GM12865 (cell line): ENCODE results near the gene SIAH3.

Source experiments
- DNase-seq: peaks from one replicate; pipeline ENCODE4 v3.0.0; 2010; ENCODE audit warnings: low read depth
- H3K4me3 ChIP-seq: 2 replicates; pipeline ENCODE4 v1.5.1; 2011; ENCODE audit warnings: mild to moderate bottlenecking, low read depth, low read length, control low read depth
- TF ChIP-seq, protein P1 (sequence below): IDR thresholded peaks from 2 replicates; pipeline ENCODE4 v1.5.1; 2011; ENCODE audit warnings: low read length, control low read depth, low read depth, inconsistent platforms; ENCODE audit not compliant: insufficient read depth; ENCODE audit errors: missing control alignments

SIAH3 gene

DNA sequence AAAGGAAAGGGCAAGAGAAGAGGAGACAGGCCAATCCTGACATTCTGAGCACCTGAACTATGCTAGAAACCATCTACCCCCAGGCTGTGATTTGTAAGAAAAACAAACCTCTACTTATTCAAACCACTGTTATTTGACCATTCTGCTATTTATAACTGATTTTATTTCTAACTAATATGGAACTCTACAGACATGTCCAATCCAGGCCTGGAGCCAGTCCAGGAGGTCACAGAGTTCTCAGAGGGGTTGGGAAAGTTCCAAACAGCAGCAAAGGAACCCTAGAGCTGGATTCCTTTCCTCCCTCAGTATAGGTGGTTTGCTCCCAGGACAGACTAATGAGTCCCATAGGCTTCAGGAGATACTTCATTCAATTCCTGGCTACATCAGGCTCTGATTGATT lies 24.2 kb downstream of the SIAH3 start:
- H3K4me3 ChIP-seq, result no peak overlapping the region

DNA sequence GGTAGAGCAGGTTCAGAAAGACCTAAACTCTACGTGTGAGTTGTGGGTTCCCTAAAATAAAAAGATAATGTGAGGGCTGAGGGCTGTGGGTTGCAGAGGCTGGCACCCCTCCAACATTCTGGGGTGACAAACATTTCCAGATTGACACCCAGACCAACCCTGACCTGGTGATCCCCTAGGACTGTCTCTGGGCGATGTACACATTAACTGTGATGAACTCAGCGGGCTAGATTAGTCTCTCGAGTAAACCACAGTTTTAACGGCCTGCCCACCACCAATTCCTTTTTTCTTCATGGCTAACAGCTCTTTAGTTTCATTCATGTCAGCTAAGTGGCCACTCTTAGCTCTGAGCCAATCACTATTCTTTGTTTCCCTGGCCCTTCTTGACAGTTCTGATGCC lies 24.8 kb downstream of the SIAH3 start:
- DNase-seq, result peak; percentile 64
- no peak overlapping the region for H3K4me3 ChIP-seq
- TF ChIP-seq, protein P1, sequence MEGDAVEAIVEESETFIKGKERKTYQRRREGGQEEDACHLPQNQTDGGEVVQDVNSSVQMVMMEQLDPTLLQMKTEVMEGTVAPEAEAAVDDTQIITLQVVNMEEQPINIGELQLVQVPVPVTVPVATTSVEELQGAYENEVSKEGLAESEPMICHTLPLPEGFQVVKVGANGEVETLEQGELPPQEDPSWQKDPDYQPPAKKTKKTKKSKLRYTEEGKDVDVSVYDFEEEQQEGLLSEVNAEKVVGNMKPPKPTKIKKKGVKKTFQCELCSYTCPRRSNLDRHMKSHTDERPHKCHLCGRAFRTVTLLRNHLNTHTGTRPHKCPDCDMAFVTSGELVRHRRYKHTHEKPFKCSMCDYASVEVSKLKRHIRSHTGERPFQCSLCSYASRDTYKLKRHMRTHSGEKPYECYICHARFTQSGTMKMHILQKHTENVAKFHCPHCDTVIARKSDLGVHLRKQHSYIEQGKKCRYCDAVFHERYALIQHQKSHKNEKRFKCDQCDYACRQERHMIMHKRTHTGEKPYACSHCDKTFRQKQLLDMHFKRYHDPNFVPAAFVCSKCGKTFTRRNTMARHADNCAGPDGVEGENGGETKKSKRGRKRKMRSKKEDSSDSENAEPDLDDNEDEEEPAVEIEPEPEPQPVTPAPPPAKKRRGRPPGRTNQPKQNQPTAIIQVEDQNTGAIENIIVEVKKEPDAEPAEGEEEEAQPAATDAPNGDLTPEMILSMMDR, result no peak

More for the DNA sequence above, 24.2 kb downstream of the SIAH3 start:
- no peak for DNase-seq
- TF ChIP-seq, protein P1, result no peak

DNA sequence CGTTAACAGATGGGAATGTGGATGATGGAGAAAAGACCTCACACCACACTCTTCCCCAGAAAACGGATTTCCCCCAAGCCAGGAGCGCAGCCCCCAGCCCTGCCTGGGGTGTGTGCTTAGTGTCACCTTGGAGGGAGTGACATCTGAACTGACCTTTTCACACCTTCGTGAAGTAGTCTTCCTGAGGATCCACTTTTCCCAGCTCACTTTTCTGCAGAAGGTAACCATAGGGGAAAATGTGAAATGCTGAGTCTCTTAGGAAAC lies 26.2 kb downstream of the SIAH3 start:
- TF ChIP-seq, protein P1, result no peak
- no peak for DNase-seq
- no peak overlapping the region for H3K4me3 ChIP-seq

DNA sequence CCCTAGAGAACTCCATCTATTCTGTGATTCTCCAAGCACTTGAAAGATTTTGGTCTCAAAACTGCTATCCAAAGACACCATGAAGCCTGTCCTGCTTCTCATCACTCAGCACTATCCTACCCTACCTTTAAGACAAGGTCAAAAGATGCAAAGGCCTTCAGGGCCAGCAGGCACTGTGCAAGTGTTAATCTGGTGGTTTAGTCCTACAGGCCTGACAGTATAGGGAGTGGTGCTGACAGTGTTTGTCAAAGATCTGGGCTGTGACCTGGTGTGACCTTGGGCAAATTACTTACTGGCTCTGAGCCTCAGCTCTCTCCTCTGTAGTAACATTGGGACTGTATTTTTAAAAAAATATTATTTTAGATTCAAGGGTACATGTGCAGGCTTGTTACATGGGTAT lies 28.0 kb downstream of the SIAH3 start:
- no peak overlapping the region for H3K4me3 ChIP-seq
- TF ChIP-seq, protein P1, result no peak
- no peak for DNase-seq

DNA sequence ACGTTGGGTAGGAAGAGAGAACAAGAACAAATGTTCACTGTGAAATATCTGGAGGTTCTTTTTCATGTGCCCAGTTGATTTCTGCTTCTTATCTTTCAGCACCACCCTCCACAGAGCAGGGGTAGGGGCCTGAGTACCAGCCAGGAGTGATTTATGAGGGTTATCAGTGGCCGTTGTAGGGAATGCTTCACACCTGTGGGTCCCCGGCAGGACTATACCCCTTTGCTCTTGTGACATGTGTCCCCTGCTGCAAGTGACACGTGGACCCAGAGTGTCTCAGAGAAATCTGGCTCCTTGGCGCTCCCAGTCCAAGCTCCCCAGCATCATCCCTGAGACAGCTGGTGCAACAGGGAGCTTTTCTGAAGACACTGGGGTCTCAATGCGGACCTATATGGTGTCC lies 29.7 kb downstream of the SIAH3 start:
- TF ChIP-seq, protein P1, result no peak
- H3K4me3 ChIP-seq, result no peak overlapping the region
- no peak for DNase-seq

DNA sequence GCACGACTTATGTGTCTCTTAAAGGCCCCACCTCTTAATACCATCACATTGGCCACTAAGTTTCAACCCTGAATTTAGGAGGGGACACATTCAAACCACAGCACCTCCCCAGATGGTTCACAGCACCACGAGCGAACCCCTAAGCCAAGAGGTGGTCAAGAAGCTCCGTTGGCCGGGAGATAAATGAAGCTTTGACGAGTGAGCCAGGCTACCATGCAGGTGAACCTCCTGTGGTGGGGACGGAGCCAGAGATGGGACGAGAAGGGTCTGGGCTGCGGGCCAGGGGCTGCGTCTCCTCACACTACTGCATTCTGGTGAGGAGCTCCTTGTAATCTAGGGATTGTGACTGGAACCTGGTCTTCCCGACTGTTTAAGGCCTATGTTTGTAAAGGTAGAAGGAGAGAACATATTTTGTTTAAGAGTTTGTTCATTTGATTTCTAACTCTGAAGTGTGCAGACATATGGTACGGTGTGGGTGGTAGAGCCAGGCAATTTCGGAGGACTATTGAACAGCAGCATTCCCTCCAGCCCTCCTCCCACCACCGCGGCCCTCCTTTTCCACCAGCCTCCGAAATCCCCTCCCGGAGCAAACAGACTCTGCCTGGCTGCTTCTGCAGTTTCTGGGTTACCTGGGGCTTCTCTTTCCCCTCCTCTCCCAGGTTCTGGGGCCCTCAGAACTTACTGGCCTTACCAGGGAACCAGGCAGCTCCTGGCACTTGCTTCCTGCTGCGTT lies 31.3 kb downstream of the SIAH3 start:
- no peak for DNase-seq
- H3K4me3 ChIP-seq, result no peak overlapping the region
- TF ChIP-seq, protein P1, result no peak

DNA sequence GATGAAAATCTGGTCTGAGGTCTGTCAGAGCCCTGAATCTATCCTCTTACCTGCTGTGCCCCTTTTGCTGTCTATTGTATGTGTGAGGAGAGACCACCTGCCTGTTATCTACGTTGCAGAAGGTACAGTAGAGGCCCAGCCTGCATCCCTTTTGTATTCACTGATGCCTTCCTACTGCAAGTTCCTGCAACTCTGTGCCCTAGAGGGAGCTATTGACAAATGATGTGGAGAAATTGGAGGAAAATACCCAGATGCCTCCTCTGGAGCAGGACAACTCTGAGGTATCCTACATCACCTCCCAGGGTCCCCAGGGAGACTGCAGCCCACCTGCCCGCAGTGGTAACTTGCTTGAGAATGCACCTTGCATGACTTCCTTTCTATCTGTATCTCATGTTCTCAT lies 33.7 kb downstream of the SIAH3 start:
- no peak overlapping the region for H3K4me3 ChIP-seq
- TF ChIP-seq, protein P1, result no peak
- DNase-seq, result no peak
